A673 (cell line): ENCODE data around the gene ARID5B. TPM values are rescaled to one million over a fixed set of nuclear protein-coding genes. Genes with fewer than 3 reads are reported as not detected.

Experiments
- BruUV-seq: library from RNA; stranded (reverse); fragments of 400-500 nt; replicated peaks from 2 replicates; lab custom pipeline; 2021; lab: Mats Ljungman, UMichigan
- CTCF ChIA-PET: fragments of 300-600 bp; sonication (Branson Sonifier 250); formaldehyde crosslinking; loops from one replicate; lab custom pipeline; 2022; ENCODE audit warnings: antibody characterized with exemption; lab: Charles Lee
- POLR2A ChIA-PET: fragments of 300-600 bp; sonication (Branson Sonifier 250); formaldehyde crosslinking; loops from one replicate; lab custom pipeline; 2022; ENCODE audit warnings: antibody characterized with exemption; ENCODE audit not compliant: low non-redundant PET; lab: Charles Lee
- DNase-seq: peaks from one replicate; pipeline ENCODE4 v3.0.0-alpha.2; 2015; ENCODE audit warnings: low spot score
- H3K27ac ChIP-seq: fragments of 200-600 bp; sonication (generic); 2 replicates; pipeline ENCODE4 v1.5.1; 2016; ENCODE audit warnings: mixed run types, low read depth, mild to moderate bottlenecking, mixed read lengths, antibody characterized with exemption, low read length; ENCODE audit not compliant: poor library complexity, severe bottlenecking
- H3K27me3 ChIP-seq: fragments of 200-600 bp; sonication (generic); replicated peaks from 2 replicates; pipeline ENCODE4 v1.6.1; 2017; ENCODE audit warnings: mixed run types, low read depth, mild to moderate bottlenecking, mixed read lengths, antibody characterized with exemption, low read length; ENCODE audit not compliant: insufficient read depth, poor library complexity
- H3K36me3 ChIP-seq: fragments of 200-600 bp; sonication (generic); 2 replicates; pipeline ENCODE4 v1.6.1; 2016; ENCODE audit warnings: mixed run types, mild to moderate bottlenecking, mixed read lengths, antibody characterized with exemption, low read length; ENCODE audit not compliant: insufficient read depth, poor library complexity, severe bottlenecking
- H3K4me1 ChIP-seq: fragments of 200-600 bp; sonication (generic); 2 replicates; pipeline ENCODE4 v1.6.1; 2017; ENCODE audit warnings: mixed run types, mild to moderate bottlenecking, mixed read lengths, antibody characterized with exemption, low read length; ENCODE audit not compliant: insufficient read depth, poor library complexity, severe bottlenecking
- H3K4me3 ChIP-seq: fragments of 200-600 bp; sonication (generic); 2 replicates; pipeline ENCODE4 v1.5.1; 2016; ENCODE audit warnings: low read depth, mixed run types, mild to moderate bottlenecking, mixed read lengths, low read length; ENCODE audit not compliant: poor library complexity, severe bottlenecking
- H3K9me3 ChIP-seq: fragments of 200-600 bp; sonication (generic); 2 replicates; pipeline ENCODE4 v1.6.1; 2016; ENCODE audit warnings: mixed run types, low read depth, mild to moderate bottlenecking, mixed read lengths, antibody characterized with exemption, low read length; ENCODE audit not compliant: poor library complexity, severe bottlenecking
- EZH2 ChIP-seq: fragments of 200-600 bp; sonication (generic); IDR thresholded peaks from 2 replicates; pipeline ENCODE4 v1.6.1; 2017; ENCODE audit warnings: borderline replicate concordance, low read depth, mild to moderate bottlenecking, mixed read lengths, antibody characterized with exemption, low read length; ENCODE audit not compliant: poor library complexity, severe bottlenecking
- intact Hi-C: fragments of 100-400 bp; cut with micrococcal nuclease; formaldehyde crosslinking; loops from one replicate; pipeline ENCODE4 v1.10.0; 2022; ENCODE audit not compliant: unreplicated experiment
- total RNA-seq: library from RNA; stranded (reverse); gene quantifications from 2 replicates; pipeline ENCODE4 v1.2.3, GENCODE V29; 2021
- TF ChIP-seq, protein P1 (sequence below): fragments of 300-800, 200-600 bp; sonication (generic); conservative IDR thresholded peaks from 2 replicates; pipeline ENCODE4 v1.5.1; 2017; ENCODE audit warnings: low read depth, mild to moderate bottlenecking, antibody characterized with exemption, low read length, moderate library complexity, mixed read lengths

The ARID5B gene
- total RNA-seq, 1 experiment from 2014 or later: 29.0 TPM

DNA sequence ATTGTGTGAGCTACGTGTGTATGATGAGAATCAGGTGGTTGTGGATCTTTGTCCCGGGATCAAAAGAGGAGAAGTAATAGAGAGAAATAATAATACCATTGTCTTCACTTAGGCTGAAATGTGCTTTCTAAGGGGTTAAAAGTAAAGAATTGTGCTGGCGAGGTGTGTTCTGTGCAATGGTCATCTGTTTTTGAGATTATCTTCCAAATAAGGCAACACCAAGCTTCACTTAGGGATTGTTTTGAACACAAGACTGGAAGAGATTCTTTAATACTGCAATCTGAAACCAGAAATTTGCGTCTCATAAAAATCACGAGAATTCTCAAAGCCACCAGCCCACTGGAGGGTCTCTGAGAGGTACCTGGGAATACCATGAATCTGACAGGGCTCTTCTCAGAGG lies 84.2 kb downstream of the ARID5B start:
- TF ChIP-seq, protein P1, sequence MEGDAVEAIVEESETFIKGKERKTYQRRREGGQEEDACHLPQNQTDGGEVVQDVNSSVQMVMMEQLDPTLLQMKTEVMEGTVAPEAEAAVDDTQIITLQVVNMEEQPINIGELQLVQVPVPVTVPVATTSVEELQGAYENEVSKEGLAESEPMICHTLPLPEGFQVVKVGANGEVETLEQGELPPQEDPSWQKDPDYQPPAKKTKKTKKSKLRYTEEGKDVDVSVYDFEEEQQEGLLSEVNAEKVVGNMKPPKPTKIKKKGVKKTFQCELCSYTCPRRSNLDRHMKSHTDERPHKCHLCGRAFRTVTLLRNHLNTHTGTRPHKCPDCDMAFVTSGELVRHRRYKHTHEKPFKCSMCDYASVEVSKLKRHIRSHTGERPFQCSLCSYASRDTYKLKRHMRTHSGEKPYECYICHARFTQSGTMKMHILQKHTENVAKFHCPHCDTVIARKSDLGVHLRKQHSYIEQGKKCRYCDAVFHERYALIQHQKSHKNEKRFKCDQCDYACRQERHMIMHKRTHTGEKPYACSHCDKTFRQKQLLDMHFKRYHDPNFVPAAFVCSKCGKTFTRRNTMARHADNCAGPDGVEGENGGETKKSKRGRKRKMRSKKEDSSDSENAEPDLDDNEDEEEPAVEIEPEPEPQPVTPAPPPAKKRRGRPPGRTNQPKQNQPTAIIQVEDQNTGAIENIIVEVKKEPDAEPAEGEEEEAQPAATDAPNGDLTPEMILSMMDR: no peak
- TF ChIP-seq EZH2: no peak
- CTCF ChIA-PET: no interaction called here
- H3K27me3 ChIP-seq: no peaks in the 10 kb centered on the region
- DNase-seq: no peak
- H3K9me3 ChIP-seq: no peaks in the 10 kb centered on the region
- H3K4me1 ChIP-seq: peaks cover 75% of the 10 kb centered on the region
- H3K36me3 ChIP-seq: no peaks in the 10 kb centered on the region
- no peak overlapping the region for H3K4me3 ChIP-seq
- BruUV-seq: no TSS peak
- no peak overlapping the region for H3K27ac ChIP-seq
- POLR2A ChIA-PET: no interaction called here
- intact Hi-C loops: no loop called here

- POLR2A ChIA-PET: no interaction called here
- H3K27ac ChIP-seq: no peak overlapping the region
Observed at GRCh38 chr10:61986382-61986781, 84.9 kb downstream of the ARID5B start.

DNA sequence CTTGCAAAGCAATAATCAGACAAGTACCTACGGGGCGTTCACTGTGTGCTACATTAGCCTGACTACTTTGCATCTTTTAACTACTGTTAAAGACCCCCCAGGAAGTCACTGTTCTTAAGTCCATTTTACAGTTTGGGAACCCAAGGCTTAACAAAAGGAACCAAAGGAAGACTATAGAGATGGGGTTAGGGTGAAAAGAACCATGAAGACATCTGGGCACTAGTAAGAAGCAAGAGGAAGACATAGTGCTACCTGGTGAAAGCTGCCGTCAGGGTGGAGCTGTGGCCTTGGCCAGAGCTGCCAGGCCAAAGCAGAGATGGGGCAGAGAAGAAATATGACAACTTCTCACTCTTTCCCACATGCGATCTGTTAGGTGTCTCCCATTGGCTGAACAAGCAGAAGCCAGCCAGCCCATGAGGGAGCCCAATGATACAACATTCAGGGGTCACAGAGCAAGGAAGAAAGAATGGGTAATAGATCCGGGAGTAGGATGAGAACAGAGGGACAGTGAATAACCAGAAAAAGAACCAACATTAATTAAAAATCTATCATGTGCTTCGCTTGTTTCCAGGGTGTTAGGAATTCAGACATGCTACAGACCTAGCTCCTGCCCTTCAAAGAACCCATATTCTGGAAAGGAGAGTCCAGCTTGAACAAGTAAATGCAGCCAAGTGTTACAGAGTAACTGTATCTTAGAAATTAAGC lies 85.4 kb downstream of the ARID5B start:
- DNase-seq: no peak
- peak overlapping the region; percentile 67 for H3K27ac ChIP-seq
- no peak overlapping the region for H3K4me3 ChIP-seq
- TF ChIP-seq, protein P1: no peak
- TF ChIP-seq EZH2: no peak
- BruUV-seq: no TSS peak
- intact Hi-C loops: no loop called here
- no peaks in the 10 kb centered on the region for H3K36me3 ChIP-seq
- H3K27me3 ChIP-seq: no peaks in the 10 kb centered on the region
- peaks cover 78% of the 10 kb centered on the region for H3K4me1 ChIP-seq
- ChIA-PET POLR2A (no interaction called here), CTCF (no interaction called here)
- no peaks in the 10 kb centered on the region for H3K9me3 ChIP-seq

More at GRCh38 chr10:61986382-61986781, 84.9 kb downstream of the ARID5B start:
- Histone ChIP-seq H3K4me1 (peaks cover 76% of the 10 kb centered on the region), H3K27me3 (no peaks in the 10 kb centered on the region), H3K36me3 (no peaks in the 10 kb centered on the region), H3K4me3 (no peak overlapping the region), H3K9me3 (no peaks in the 10 kb centered on the region)
- intact Hi-C loops: no loop called here
- no TSS peak for BruUV-seq
- CTCF ChIA-PET: no interaction called here
- DNase-seq: no peak
- TF ChIP-seq EZH2: no peak
- TF ChIP-seq, protein P1: no peak
